GM21526 (cell line): ENCODE results near the gene FCN2.

ENCODE experiments used
- ATAC-seq: cut with Tn5 transposase; IDR thresholded peaks from one replicate; pipeline ENCODE4 v1.9.1; 2021; ENCODE audit warnings: moderate library complexity; ENCODE audit not compliant: unreplicated experiment, low FRiP score

The FCN2 gene

DNA sequence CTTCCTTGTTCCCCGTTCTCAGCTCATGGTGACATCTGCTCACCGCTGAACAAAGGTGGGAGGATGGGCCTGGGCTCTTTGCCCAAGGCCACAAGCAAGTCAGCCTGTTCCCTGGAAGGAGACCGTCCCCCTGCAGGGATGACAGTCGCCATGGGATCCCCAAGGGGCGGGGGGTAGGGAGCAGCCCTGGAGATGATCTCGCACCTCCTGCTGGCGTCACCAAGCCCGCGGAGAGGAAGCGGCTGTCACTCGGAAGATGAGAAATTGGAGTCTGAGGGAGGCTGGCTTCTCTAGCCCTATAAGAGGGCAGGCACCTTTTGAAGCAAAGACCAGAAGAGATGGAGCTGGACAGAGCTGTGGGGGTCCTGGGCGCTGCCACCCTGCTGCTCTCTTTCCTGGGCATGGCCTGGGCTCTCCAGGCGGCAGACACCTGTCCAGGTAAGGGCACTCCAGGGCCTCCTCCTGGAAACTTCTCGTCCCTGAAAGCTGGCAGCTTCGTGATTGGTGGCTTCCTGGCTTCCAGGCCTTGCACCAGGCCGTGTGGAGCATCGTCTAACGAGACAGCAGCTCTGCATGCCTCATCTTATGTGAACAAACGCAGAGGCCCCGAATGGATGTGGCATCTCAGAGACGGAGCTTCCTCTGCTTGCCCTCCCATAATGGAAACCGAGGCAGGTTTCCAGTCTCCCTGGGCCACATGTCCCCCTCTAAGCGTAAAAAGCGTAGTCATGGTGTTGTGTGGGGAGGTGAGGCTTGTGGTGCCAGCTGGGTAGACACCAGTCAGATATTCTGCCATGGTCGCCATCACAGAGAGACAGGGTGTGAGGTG lies at the start of gene FCN2:
Gene FCN2, plus strand, starts transcription at position 327 of the 829 bp plus-strand sequence. Its CDS starts 12 bp downstream, at position 339.
- no peak for ATAC-seq

DNA sequence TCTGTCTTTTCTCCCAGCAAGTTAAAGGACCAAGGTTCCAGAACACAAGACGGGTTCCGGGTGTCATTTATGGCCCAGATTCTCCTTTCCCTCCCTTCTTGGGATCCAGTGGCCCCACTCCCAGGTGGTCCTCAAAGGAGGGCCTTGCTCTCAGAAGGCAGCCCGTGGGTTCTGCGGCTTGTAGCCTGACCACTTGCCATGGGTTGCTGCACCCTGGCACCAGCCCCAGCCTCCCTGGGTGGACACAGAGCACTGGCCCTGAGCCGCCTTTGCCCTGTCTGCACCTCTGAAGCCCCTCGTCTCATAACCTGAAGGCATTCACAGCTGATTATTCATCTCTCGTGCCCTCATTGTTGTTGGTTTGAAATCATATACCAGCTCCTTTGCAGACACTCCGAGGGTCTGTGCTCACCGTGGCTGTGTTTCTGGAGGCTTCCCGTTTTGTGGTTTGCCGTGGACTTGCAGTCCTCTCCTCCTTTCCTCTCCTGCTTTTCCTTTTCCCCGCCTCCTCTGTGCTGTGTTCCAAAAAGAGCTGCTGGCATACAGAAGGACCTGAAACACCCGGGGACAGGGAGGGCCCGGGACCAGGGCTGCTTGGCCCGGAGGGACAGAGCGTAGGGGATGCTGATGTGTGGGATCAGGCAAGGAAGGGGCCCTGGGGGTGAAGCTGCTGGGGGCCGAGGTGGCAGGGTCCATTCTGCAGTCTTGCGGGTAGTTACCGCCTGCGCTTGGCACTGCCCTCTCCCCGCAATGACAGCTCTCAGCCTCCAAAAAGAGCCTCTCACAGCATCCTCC lies 49.5 kb upstream of the FCN2 start:
- no peak for ATAC-seq

- ATAC-seq = no peak
Observed at GRCh38 chr9:134832471-134832870, 48.1 kb upstream of the FCN2 start.

GRCh38 chr9:134833294-134833880 lies 47.2 kb upstream of the FCN2 start:
- ATAC-seq = no peak

GRCh38 chr9:134834217-134834956 lies 46.2 kb upstream of the FCN2 start:
- no peak for ATAC-seq

DNA sequence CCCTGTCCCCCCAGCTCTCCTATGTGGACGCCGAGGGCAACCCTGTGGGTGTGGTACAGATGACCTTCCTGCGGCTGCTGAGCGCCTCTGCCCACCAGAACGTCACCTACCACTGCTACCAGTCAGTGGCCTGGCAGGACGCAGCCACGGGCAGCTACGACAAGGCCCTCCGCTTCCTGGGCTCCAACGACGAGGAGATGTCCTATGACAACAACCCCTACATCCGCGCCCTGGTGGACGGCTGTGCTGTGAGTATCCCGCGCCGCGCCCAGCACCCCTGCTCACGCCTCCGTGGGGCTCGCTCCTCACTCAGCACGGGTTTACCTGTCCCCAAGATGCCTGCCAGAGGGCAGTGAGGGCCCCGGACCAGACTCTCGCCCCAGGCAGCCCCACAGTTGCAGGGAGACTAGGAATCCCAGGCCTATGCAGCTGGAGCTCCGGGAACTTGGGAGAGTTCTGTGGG lies 45.6 kb upstream of the FCN2 start:
- no peak for ATAC-seq

GRCh38 chr9:134835448-134835847 lies 45.2 kb upstream of the FCN2 start:
- ATAC-seq = no peak

DNA sequence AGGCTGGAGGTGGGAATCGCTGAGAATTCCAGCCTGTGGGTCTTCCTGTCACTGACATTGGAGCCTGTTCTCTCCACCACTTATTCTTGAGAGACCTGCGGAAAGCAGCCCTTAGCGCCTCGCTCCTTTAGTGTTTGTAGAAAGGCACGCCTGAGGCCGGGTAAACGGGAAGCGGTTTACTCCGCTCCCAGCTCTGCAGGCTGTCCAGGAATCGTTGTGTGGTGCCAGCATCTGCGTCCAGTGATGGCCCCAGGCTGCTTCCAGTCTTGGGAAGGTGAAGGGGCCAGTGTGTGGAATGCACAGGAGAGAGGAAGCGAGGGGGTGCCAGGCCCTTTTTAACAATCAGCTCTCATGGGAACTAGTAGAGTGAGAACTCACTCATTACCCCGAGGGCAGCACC lies 44.6 kb upstream of the FCN2 start:
- no peak for ATAC-seq

DNA sequence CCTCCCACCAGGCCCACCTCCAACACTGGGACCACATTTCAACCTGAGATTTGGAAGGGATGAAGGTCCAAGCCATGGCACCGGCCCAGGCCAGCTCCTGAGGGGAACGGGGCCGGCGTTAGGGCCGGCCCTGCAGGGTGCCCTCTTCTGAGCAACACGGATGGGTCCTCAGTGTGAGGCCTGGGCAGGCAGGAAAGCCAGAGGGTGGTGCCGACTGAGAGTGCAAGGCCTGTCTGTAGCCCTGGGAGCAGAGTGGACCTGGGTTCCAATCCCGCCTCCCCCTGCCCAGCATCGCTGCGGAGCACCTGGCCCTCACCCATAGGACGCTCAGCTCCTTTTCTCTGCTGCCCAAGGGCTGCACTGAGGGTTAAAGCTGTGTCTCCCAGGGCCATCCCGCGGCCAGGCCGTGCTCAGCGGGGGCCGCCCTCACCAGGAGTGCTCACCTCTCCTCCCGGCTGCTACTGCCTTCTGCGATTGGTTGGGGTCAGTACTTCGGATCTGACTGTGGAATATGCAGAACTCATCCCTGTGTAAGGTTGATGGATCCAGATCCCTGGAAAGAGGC lies 44.1 kb upstream of the FCN2 start:
- ATAC-seq = no peak

GRCh38 chr9:134837529-134837928 lies 43.1 kb upstream of the FCN2 start:
- no peak for ATAC-seq

GRCh38 chr9:134838651-134839454 lies 41.8 kb upstream of the FCN2 start:
- ATAC-seq = no peak

- ATAC-seq = no peak
Observed at GRCh38 chr9:134839455-134840125, 41.0 kb upstream of the FCN2 start.

- no peak for ATAC-seq
Observed at GRCh38 chr9:134840511-134840910, 40.1 kb upstream of the FCN2 start.

GRCh38 chr9:134841180-134841904 lies 39.3 kb upstream of the FCN2 start:
- no peak for ATAC-seq

DNA sequence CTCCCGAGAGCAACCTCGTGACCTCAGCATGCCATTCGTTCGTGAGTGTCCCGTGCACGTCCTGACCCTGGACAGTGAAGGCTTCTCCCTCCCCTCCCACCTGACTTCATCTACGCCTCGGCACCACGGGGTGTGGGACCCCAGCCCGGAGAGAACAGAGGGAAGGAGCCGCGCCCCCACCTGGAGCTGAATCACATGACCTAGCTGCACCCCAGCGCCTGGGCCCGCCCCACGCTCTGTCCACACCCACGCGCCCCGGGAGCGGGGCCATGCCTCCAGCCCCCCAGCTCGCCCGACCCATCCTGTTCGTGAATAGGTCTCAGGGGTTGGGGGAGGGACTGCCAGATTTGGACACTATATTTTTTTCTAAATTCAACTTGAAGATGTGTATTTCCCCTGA lies 38.3 kb upstream of the FCN2 start:
- ATAC-seq = no peak

- ATAC-seq = no peak
Observed at GRCh38 chr9:134843740-134844139, 36.9 kb upstream of the FCN2 start.

GRCh38 chr9:134844821-134845220 lies 35.8 kb upstream of the FCN2 start:
- no peak for ATAC-seq

- no peak for ATAC-seq
Observed at GRCh38 chr9:134846187-134846586, 34.4 kb upstream of the FCN2 start.
